GM19240 (cell line): ENCODE data around the gene FERD3L.

Experiments used
- DNase-seq: peaks from one replicate; pipeline ENCODE4 v3.0.0; 2011; ENCODE audit warnings: low spot score; ENCODE audit not compliant: insufficient read length

FERD3L gene

DNA sequence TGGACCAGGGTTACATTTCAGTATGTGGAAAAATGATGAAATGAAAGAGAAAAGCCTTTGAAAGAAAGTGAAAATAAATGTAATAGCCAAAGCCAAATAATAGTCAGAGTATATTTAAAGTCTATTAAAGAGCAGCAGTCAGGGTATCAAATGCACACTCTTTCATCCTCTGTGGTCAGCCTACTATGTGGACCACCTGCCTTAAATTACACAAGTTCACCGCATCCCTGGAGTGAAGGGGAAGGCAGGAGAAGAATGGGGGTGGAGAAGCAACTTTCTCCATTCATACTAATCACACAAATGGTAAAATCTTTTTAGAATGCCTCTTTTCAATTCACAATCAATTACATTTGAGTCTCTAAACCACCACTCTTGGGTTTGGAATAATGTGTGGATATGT, 43.7 kb downstream of the FERD3L start:
- DNase-seq, result no peak

DNA sequence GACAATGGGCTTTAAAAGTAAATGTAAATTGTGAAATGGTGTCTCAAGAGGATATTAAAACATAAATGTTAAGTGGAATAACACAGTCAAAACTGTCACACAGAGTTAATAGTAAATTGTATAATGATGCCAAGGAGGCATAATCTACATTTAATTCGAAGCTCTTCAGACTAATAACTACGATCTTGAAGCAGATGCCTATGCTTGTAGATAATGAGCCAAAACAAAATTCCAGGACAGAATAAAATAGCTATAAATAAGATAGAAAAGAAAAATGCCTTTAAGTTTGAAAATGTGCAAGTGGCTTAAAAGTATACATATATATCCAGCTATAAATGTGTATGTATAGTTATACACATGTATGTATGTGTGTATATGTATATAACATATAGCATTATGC, 45.3 kb downstream of the FERD3L start:
- DNase-seq, result no peak

DNA sequence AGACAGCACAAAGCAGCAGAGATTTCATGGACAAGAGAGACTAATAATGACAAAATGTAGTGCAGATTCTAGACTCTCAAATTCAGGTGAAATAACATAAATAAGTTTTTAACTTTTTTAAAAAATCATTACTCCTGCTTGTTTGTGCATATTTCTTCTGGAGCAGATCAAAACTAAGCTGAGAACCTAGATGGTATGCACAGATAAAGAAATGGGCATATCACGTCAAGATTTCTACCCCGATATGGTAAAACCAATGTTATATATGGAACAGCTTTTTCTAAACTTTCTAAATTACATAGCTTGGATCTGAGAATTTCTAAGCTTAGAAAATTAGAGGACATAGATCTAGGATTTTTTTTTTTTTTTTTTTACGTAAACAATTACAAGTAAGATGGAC, 46.0 kb downstream of the FERD3L start:
- DNase-seq, result no peak

DNA sequence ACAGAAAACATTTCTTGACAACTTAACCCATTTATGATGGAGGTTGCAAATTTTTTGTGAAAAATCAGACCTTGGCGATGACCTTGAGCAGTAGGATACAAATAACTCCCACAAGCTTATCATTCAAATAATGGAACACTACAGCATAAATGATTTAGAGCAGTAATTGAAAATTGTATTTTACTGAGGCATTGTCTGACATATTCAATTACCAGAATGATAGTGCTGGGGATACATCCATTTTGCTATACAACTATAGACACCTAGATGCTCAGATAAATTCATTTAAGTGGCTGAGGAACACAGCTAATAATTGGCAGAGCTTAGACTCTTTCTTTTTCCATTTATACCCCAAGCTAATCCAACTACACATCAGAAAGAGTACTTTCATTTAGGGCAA, 46.7 kb downstream of the FERD3L start:
- no peak for DNase-seq

DNA sequence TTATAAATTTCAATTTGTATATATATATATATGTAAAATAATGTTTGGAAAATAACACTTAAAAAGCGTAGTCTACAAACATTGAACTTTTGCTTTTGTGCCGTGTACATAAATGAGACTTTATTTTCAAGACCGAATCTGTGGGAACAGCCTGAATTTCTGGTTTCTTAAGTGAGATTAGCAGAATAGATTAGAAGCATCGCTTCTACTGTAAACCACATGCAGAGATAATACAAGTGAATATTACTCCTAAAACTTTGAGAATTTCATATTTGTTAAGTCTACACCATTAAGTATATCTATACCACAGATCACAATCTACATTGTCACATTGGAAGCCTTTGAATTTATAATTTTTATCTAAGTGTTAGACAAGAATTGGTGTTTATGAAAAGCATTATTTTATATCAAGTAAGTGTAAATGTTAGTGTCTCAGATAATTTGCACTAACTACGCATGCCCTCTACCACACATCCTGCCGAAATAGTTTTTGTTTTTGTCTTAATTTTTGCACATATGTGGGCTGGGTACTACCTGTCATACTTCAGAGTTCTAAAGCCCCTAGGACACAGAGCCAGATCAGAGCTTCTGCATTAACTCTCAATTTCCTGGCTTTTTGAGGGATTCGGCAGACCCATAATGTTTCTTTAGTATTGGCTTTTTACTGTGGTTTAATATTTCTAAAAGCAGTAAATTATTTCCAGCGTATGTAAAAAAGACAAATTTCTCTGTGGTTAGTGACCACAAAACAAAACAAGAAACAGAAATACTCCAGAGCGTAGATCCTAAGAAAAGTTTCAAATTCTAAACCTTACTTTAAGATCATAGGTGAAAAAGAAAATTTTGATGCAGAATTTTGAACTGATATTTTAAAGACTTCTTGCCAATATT, 47.8 kb downstream of the FERD3L start:
- no peak for DNase-seq

DNA sequence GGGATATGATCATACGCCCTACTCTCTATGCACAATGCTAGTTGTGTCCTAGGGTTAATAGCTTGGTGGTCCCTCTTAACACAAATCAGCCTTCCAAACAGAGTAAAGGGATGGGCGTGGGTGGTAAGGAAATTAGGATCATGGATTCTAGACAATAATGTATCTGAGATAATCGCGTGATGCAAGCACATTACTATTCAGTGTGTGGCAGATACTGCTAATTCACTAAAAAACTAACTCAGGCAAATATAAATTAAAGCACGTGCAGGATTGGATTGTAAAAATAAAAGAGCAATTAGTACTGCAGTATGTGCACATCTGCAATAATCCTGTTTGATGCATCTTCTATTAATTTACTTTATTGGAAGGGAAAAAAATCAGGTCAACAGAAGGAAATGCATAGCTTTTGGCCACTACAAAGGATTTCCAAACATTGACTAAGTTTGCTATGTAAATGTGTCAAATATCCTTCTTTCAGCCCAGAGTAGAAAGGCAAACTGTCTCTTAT, 49.8 kb downstream of the FERD3L start:
- no peak for DNase-seq
